Ishikawa (cell line): ENCODE data around the gene TMIE.

Source experiments
- CREB1 ChIP-seq: IDR thresholded peaks from 2 replicates; pipeline ENCODE4 v1.6.1; 2012; ENCODE audit warnings: low read depth
- EP300 ChIP-seq: IDR thresholded peaks from 2 replicates; pipeline ENCODE4 v1.6.1; 2012; ENCODE audit warnings: borderline replicate concordance
- FOXM1 ChIP-seq: IDR thresholded peaks from 2 replicates; pipeline ENCODE4 v1.6.1; 2012; ENCODE audit warnings: low read depth, borderline replicate concordance
- MAX ChIP-seq: IDR thresholded peaks from 2 replicates; pipeline ENCODE4 v1.6.1; 2012
- NFIC ChIP-seq: IDR thresholded peaks from 2 replicates; pipeline ENCODE4 v1.6.1; 2012
- TCF12 ChIP-seq: IDR thresholded peaks from 2 replicates; pipeline ENCODE4 v1.6.1; 2012; ENCODE audit warnings: low read depth
- ZBTB7A ChIP-seq: IDR thresholded peaks from 2 replicates; pipeline ENCODE4 v1.6.1; 2012; ENCODE audit warnings: low read depth

- TF ChIP-seq CREB1 (no peak), NFIC (no peak), EP300 (no peak), FOXM1 (no peak), TCF12 (no peak), ZBTB7A (no peak), MAX (no peak)
Measured at GRCh38 chr3:46731795-46732194, 30.6 kb downstream of the TMIE start.
